IPS-18a (cell line): ENCODE measurements around the gene FOXF2.
"Not testable (repeated sequence)": the region's sequence is repeated elsewhere in the genome, so short reads cannot be mapped to it uniquely, and the experiment has no call there.

Experiments used
- H3K27ac ChIP-seq: one replicate; pipeline ENCODE4 v1.5.1; 2013; ENCODE audit warnings: low read length
- H3K27me3 ChIP-seq: one replicate; pipeline ENCODE4 v1.6.1; 2013; ENCODE audit warnings: mild to moderate bottlenecking, low read length; ENCODE audit not compliant: control insufficient read depth, insufficient read depth
- H3K36me3 ChIP-seq: one replicate; pipeline ENCODE4 v1.6.1; 2013; ENCODE audit warnings: low read depth, low read length; ENCODE audit not compliant: control insufficient read depth
- H3K4me1 ChIP-seq: one replicate; pipeline ENCODE4 v1.6.1; 2013; ENCODE audit warnings: low read depth, low read length; ENCODE audit not compliant: control insufficient read depth
- H3K4me3 ChIP-seq: one replicate; pipeline ENCODE4 v1.5.1; 2013; ENCODE audit warnings: low read length
- H3K9ac ChIP-seq: one replicate; pipeline ENCODE4 v1.6.1; 2013; ENCODE audit warnings: mild to moderate bottlenecking, low read length, moderate library complexity
- H3K9me3 ChIP-seq: one replicate; pipeline ENCODE4 v1.6.1; 2013; ENCODE audit warnings: low read depth, low read length; ENCODE audit not compliant: control insufficient read depth

FOXF2 gene

DNA sequence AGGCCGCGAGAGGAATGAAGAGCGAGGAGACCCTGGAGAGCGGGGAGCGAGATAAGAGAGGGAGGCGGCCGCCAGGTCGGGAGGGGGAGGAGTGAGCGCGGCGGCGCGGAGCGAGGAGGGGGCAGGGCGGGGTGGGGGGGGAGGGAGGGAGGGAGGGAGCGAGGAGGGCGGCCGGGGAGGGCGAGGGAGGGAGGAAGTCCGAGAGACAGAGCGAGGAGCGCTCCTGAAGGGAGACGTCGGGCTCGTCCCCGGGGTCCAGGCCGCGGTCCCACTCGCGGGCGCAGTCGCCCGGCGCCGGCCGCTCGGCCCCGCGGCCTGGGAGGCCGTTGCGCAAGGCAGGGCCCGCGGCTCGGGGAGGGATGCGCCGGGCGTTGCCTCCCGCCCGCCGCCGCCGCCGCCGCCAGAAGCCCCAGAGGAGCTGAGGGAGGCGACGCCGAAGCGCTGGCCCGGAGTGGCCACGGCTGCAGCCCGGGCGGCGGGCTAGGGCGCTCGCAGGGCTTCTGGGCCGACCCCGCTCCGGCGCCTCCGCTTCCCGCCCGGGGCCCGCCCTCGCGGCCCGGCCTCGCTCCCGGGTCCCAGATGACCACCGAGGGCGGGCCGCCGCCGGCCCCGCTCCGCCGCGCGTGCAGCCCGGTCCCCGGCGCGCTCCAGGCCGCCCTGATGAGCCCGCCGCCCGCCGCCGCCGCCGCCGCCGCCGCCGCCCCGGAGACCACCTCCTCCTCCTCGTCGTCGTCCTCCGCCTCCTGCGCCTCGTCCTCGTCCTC is at the start of gene FOXF2:
Gene FOXF2 (plus strand): TSS at position 208 of the 764 bp plus-strand sequence. CDS start 372 bp downstream, at position 580.
- Histone ChIP-seq H3K27ac (no peak within 1 kb of the TSS), H3K36me3 (no peaks in the 10 kb centered on the region), H3K9me3 (no peaks in the 10 kb centered on the region), H3K27me3 (peaks cover 94% of the 10 kb centered on the region), H3K4me1 (peaks cover 4% of the 10 kb centered on the region), H3K9ac (no peak within 1 kb of the TSS), H3K4me3 (peak within 1 kb of the TSS; percentile 31)

DNA sequence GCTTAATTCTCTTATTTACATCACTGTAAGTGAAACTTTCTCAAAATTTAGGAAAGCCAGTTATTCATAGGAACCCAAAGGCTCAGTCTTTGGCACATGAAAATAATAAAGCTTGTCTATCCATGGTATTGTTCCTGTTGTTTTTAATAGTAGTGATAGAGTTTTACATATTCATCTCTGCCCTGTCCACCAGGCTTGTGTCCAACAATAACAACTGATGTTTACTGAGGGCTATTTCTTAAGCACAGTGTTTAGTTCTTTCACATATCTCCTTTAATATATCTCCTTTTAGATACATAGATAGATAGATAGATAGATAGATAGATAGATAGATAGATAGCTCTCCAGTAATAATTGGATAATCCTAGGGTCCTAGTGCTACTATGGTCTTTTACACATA is 43.3 kb upstream of the FOXF2 start:
- no peak overlapping the region for H3K9ac ChIP-seq
- no peaks in the 10 kb centered on the region for H3K36me3 ChIP-seq
- no peaks in the 10 kb centered on the region for H3K27me3 ChIP-seq
- peaks cover 13% of the 10 kb centered on the region for H3K4me1 ChIP-seq
- H3K27ac ChIP-seq, result no peak overlapping the region
- peaks cover 9% of the 10 kb centered on the region for H3K9me3 ChIP-seq
- H3K4me3 ChIP-seq, result no peak overlapping the region

DNA sequence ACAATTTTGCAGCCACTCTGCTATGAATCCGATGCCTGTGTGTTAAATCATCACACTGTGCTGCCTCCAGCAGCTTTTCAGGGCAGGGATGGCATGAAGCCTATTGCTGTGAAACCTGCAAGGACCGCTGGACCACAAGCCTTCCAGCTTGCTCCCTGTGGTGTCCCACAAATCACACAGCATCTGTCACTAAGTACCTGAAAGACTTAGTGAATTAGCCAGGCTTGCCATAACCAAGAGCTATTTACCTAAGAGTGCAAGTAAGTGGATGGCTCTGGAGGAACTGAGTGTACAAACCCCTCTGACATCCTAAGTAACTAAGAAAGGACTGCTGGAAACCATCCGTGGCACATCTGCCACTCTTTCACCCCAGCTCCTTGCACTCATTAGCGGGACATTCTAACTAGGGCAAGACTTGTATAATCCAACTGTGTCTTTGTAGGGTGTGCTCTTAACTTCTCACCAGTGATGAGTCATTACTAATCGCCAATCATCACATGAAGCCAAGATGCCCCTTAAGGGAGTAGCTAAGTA is 42.8 kb upstream of the FOXF2 start:
- Histone ChIP-seq H3K4me3 (no peak overlapping the region), H3K4me1 (peaks cover 13% of the 10 kb centered on the region), H3K27ac (no peak overlapping the region), H3K27me3 (no peaks in the 10 kb centered on the region), H3K9me3 (peaks cover 12% of the 10 kb centered on the region), H3K36me3 (no peaks in the 10 kb centered on the region), H3K9ac (no peak overlapping the region)

DNA sequence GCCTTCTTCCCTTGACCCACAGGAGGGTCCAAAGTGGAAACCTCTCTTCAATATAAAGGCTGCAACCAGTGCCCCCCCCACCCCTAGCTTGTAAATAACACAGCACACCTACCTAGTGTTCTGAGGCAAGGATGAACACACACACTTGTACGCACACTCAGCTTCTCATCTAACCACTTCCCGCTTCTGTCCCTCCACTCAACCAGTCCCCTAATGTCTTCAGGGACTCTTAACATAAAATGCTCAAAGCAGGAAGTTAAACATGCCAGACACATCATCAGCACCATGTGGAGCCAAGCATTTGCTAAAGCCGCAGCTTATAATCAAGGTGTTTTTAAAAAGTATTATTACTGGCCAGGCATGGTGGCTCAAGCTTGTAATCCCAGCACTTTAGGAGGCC is 42.2 kb upstream of the FOXF2 start:
- Histone ChIP-seq H3K36me3 (no peaks in the 10 kb centered on the region), H3K4me1 (peaks cover 13% of the 10 kb centered on the region), H3K9ac (no peak overlapping the region), H3K4me3 (no peak overlapping the region), H3K9me3 (peaks cover 17% of the 10 kb centered on the region), H3K27ac (no peak overlapping the region), H3K27me3 (no peaks in the 10 kb centered on the region)

DNA sequence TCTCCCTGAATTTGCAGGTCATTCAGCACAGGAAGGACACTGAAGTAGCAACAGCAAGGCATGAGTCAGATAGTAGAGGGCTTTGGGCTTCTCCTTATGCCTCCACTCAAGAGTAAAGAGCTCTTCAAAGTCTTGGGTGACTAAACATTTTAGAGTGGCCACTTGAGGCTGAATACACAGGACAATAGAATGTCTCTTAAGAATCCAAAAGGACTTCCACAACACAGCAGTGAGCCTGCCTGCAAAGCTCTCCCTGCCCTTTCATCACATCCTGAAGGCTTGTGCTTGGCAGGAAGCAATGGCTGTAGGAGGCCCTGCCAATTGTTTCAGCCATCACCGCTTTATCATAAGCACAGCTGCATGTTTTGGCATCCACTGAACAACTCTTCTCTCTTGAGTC is 40.7 kb upstream of the FOXF2 start:
- Histone ChIP-seq H3K9ac (no peak overlapping the region), H3K9me3 (peaks cover 18% of the 10 kb centered on the region), H3K4me1 (peaks cover 13% of the 10 kb centered on the region), H3K4me3 (no peak overlapping the region), H3K36me3 (no peaks in the 10 kb centered on the region), H3K27me3 (no peaks in the 10 kb centered on the region), H3K27ac (no peak overlapping the region)

DNA sequence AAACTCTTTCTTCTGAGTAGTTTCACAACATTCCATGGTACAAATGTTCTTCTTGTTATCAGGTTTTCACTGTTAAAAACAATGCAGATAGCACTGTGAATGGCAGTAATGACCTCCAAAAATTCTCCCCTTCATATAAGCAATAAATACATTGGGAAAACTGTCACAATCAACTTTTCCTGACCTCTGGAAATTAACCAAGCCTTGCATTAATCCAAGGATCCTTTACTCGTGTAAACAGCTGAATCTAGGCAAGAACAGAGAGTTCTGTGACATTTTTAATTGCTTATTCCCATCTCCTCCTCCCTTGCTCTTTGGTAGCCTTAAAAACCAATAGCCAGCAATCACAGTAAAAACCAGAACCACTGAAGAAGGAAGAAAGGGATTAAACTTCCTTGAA is 39.7 kb upstream of the FOXF2 start:
- Histone ChIP-seq H3K27ac (no peak overlapping the region), H3K9ac (no peak overlapping the region), H3K36me3 (no peaks in the 10 kb centered on the region), H3K4me1 (peaks cover 13% of the 10 kb centered on the region), H3K9me3 (peaks cover 15% of the 10 kb centered on the region), H3K4me3 (no peak overlapping the region), H3K27me3 (no peaks in the 10 kb centered on the region)

DNA sequence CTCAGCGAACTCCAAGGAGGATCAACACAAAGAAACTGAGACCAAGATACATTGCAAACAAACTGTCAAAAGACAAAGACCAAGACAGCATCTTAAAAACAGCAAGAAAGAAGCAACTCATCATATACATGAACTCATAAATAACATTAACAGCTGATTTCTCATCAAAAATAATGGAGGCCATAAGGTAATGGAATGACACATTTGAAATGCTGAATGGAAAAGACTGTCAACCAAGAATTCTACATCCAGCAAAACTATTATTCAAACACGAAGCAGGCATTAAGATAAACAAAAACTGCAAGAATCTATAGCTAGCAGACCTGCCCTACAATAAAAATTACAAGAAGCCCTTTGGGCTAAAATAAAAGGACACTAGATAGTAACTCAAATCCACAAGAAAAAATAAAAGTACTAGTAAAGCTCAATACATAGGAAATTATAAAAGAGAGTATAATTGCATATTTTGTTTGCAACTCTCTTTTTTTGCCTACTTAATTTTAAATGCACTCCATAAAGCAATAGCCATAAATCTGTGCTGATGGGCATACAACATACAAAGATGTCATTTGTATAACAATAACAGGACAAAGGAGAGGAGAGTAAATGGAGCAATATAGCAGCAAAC is 37.9 kb upstream of the FOXF2 start:
- H3K27me3 ChIP-seq, result no peaks in the 10 kb centered on the region
- peaks cover 13% of the 10 kb centered on the region for H3K4me1 ChIP-seq
- H3K4me3 ChIP-seq, result no peak overlapping the region
- no peak overlapping the region for H3K27ac ChIP-seq
- H3K9me3 ChIP-seq, result peaks cover 9% of the 10 kb centered on the region
- H3K36me3 ChIP-seq, result no peaks in the 10 kb centered on the region
- no peak overlapping the region for H3K9ac ChIP-seq

DNA sequence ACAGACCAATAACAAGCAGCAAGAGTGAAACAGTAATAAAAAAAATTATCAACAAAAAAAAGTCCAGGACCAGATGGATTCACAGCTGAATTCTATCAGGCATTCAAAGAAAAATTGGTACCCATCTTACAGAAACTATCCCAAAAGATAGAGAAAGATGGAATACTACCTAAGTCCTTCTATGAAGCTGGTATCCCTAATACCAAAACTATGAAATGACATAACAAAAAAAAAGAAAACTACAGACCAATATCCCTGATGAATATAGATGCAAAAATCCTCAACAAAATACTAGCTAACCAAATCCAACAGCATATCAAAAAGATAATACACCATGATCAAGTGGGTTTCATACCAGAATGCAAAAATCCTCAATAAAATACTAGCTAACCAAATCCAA is 34.3 kb upstream of the FOXF2 start:
- not testable (repeated sequence) for H3K9me3 ChIP-seq, H3K27me3 ChIP-seq, H3K36me3 ChIP-seq, H3K9ac ChIP-seq, H3K4me3 ChIP-seq, H3K4me1 ChIP-seq, H3K27ac ChIP-seq

DNA sequence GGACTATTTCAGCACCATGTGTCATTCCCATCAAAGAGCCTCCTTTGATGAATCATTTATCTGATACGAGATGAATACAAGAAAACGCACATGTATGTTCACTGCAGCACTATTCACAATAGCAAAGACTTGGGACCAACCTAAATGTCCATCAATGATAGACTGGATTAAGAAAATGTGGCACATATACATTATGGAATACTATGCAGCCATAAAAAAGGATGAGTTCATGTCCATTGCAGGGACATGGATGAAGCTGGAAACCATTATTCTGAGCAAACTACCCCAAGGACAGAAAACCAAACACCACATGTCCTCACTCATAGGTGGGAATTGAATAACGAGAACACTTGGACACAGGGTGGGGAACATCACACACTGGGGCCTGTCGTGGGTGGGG is 27.7 kb upstream of the FOXF2 start:
- H3K9me3 ChIP-seq, H3K27ac ChIP-seq, H3K27me3 ChIP-seq, H3K4me3 ChIP-seq, H3K4me1 ChIP-seq, H3K9ac ChIP-seq, H3K36me3 ChIP-seq: not testable (repeated sequence)

DNA sequence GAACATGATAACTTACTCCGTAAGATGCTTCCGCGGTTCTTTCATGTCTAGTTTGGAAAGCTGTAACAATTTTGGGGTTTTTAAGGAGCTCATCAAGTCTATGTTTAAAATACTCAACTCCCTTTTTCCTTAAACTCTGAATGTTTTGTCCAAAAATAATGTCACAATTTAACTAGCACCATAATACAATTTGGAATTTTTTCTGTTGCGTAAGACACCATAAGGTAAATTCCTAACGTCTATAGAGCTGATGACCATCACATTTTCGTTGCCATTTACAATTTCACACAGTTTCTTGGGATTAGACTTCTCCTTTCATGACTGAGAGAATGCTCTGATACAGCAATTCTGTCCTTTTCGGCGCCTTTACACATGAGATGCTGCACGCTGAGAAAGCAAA is 26.7 kb upstream of the FOXF2 start:
- H3K9ac ChIP-seq, result no peak overlapping the region
- H3K4me1 ChIP-seq, result peaks cover 5% of the 10 kb centered on the region
- H3K27ac ChIP-seq, result no peak overlapping the region

DNA sequence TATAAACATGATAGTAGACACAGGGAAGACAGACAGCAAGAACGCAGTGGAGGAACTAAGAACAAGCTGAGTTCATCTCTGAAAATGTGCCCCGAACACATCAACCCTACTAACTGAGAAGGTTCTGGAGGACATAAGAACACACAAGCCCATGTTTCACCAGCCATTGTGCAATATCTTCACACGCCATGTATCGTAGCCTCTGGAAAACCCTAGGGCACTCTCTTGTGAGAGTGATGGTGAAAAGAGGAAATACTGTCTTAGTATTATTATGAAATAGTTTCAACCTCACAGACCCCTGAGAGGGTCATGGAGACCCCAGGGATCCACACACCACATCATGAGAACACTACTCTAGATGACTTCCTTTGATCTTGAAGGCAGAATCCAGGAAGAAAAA is 26.1 kb upstream of the FOXF2 start:
- no peak overlapping the region for H3K9ac ChIP-seq
- H3K4me3 ChIP-seq, result no peak overlapping the region
- no peaks in the 10 kb centered on the region for H3K9me3 ChIP-seq
- H3K36me3 ChIP-seq, result no peaks in the 10 kb centered on the region
- H3K4me1 ChIP-seq, result peaks cover 5% of the 10 kb centered on the region
- peaks cover 6% of the 10 kb centered on the region for H3K27me3 ChIP-seq
- no peak overlapping the region for H3K27ac ChIP-seq

More for the DNA sequence above, 26.7 kb upstream of the FOXF2 start:
- H3K36me3 ChIP-seq, result no peaks in the 10 kb centered on the region
- H3K27me3 ChIP-seq, result peaks cover 6% of the 10 kb centered on the region
- H3K4me3 ChIP-seq, result no peak overlapping the region
- no peaks in the 10 kb centered on the region for H3K9me3 ChIP-seq
